Measurements from ENCODE around the gene RBM17. TPM values are rescaled to one million over a fixed set of nuclear protein-coding genes. Genes with fewer than 3 reads are reported as not detected.
"Not testable (repeated sequence)": the region's sequence is repeated elsewhere in the genome, so short reads cannot be mapped to it uniquely, and the experiment has no call there.

RBM17 gene
- total RNA-seq, 1 experiment from 2014 or later: 18.5 TPM

DNA sequence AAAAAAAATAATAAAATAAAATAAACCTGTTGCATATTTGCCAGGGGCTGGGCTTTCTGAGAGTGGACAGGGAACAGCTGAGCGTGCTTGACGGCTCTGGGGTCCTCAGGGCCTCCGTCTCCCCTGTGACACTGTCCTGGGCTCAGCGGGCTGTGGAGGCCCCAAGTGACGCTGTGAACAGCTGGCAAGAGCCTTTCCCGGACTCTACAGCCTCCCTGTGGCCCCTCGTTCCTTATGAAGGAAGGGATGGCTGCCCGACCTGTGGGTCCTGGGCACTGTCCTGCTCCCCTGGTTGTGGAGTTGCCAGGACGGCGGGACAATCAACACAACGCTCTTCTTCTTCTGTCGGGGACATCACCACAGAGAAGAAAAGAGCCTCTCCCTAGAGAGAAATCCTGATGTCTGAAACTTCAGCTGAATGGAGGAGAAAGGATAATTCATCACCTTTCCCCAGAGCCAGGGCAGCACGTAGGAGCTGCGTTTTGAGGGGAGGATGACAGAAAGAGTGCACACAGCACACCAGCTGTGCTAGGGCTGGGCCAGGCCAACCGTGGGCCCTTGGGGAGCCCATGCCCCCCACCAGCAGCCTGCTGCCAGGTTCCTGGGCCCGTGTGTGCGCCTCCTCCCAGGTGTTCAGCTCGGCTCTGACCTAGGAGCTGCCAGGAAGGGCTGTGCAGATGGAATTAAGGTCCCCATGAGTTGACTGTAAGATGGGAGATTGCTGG lies 45.4 kb downstream of the RBM17 start:
- DNase-seq (ENCODE audit: low spot score): no peak

DNA sequence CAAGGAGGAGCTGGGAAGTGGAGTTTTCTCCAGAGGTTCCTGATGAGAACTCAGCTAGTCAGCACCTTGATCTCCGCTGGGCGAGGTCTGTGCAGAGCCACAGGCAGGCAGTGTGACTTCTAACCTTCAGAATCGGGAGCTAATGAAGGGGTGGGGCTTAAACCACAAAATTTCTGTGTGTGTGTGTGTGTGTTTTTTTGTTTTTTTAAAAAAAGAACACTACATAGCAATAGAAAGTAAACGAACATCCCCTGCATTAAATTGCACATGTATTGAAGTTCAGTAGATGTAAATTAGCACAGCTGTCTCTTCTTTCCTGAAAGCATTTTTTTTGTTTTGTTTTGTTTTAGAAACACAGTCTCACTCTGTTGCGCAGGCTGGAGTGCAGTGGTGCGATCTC lies 46.2 kb downstream of the RBM17 start:
- DNase-seq (ENCODE audit: low spot score): no peak

DNA sequence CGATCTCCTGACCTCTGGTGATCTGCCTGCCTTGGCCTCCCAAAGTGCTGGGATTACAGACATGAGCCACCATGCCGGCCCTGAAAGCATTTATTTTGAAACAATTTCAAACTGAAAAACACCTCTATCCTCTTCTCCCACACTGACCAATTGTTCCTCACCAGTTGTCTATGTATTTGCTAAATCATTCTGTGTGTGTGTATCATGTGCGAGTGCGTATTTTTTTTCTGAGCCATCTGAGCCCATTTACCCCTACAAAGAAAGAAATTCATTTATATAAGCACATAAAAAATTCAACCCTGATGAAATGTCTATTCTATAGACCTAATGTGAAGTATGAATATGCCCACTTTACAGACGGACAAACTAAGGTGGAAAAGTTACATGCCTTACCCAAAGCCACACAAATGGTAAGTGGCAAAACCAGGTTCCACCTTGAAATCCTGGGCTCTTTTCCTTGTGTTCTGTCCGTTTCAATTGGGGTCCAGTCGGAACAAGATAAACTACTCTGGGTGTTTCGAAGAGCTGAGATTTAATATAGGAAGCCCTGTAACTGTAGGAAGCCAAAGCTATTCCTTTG lies 46.8 kb downstream of the RBM17 start:
- no peak for DNase-seq (ENCODE audit: low spot score)

DNA sequence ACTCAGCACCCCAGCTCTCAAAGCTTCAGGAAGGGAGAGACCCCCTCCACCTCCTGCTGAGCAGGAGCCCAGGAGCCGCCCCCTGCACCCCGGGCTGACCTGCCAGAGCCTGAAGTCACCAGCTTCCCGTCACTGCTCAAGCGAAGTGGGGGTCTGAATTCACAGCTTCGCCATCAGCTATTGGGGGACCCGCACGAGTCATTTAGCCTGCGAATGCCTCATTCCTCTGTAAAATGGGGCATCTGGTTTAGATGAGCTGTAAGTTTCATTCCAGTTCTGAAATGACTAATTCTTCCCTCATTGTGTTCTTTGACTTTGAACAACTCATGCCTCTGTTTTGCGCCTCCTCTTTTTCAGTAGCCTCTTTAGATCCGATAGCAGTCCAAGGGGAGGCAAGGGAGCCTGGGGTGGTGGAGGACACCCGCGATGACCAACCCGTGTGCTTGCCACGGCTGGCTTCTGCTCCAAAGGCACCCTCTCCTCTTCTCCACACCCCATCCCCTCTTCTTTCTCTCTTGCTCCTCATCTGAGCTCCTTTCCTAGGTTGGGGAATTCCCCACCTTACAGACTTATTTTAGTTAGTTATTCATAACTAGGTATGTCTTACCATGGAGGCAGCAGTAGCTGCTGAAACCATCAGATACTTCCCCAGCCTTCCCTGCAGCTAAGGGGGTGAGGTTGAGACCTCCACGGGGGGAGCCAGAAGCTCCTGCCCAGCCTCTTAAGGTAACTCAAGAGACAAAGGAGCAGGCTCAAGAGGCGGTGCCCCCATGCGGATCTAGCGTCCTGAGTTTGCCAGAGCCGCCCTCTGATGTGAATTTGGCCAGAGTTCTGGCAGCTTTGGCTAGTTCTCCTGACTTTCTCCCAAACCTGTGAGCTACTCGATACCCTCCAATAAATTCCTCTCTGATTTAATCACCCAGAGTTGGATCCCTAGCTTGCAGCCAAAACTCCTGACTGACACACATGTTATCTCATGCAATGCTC lies 47.7 kb downstream of the RBM17 start:
- DNase-seq (ENCODE audit: low spot score): no peak

DNA sequence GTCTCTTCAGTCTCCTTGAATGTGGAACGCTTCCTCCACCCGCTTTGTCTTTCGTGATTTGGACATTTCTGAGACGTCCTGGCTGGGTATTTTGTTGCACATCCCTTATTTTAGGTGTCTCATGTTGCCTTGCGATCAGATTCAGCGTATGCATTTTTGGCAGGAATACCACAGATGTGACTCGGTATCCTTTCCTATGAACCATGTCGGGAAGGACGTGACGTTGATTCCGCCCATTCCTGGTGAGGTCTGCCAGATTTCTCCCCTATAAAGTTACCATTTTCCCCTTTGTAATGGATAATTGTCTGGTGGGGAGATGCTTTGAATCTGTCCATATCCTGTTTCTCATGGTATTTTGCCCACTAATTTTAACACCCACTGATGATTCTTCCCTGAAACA lies 49.6 kb downstream of the RBM17 start:
- DNase-seq (ENCODE audit: low spot score): no peak

DNA sequence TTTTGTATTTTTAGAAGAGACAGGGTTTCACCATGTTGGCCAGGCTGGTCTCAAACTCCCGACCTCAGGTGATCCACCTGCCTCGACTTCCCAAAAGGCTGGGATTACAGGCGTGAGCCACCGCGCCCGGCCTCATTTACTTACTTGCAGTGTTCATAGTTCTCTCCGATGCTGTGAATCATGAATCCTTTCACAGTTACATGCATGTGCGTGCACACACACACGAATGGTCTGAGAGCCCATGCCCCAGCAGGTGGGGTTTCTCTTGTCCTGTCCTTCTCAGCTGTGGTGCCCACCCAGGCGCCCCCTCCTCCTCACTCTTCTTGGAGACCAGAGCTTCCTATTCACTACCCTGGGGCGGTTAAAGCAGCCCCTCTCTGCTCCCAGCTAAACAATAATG lies 50.6 kb downstream of the RBM17 start:
- no peak for DNase-seq (ENCODE audit: low spot score)

DNA sequence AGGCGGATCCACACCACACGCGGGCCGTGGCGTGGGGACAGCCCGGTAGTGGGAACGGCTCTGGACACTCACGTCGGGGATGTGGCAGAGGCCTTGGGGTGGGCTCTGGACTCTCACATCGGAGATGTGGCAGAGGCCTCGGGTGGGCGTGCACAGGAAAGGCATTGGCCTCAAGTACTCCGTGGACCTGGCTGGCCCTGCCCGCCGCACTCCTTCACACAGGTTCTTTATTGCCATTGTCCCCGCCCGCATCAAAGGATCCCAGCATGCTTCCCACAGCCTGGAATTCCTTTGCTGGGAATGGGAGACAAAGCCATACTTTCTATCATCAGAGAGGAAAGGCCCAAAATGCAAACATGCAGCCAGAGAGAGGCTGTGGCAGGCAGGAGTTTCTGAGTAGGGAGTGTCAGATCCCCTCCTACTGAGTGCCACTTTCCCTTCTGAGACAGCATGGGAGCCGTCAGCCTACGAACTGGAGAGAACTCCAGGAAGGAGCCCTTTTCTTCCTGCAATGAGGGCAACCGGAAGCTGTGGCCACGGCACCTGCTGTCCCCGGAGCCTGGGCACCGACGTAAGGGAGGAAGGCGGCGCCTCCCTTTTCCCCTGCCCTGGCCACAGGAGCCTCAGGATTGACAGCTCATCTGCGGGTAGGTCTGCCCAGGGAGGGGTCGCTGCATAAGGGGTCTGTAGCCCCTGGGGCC lies 51.5 kb downstream of the RBM17 start:
- no peak for DNase-seq (ENCODE audit: low spot score)

DNA sequence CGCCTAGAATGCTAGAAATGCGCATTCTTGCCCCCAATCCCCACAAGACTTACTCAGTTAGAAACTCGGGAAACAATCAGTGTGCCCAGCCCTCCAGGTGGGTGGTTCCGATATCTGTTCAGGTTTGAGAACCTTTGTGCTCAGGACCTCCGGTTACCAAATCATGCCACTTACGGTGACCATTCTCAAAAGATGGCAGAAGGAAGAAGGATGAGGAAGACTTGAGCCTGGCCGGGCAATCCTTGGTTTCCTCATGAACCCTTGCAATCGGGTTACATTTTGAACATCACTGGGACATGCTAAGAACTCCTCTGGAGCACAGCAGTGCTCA lies 52.1 kb downstream of the RBM17 start:
- no peak for DNase-seq (ENCODE audit: low spot score)

DNA sequence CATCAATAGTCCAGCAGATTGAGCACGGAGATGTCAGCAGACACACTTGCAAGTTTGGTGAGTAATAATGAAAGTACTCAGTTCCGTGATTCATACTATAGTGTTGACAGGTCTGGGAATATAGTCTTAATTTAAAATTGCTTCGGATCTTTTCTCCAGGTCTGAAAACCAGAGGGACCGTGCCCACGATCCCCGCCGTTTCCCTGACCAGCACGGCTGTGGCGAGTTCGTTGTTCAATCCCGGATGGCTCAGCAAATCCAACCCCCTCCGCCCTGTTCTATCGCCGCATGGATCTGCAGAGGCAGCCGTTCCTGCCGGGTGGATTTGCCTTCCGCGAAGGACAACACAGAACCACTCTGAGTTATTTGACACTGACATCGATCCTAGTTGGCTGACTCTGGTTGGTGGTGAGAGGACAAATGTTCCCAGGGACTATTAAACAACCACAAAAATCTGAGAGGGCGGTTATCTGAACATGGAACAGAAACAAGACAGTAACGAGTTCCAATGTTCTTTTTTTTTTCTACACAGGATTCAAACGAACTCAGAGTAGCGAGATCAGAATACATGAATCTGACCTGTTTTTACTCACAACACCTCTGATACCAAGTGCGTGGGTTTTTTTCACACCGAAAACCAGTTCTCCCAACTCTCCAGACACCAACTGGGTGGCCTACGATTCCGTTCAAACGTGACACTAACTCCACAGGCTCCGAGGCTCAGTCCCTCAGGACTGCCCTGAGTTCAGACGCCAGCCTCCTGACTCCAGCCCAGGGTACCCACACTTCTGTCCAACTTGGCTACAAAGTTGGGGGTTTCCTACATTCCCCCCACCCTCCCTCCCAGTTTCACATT lies 52.7 kb downstream of the RBM17 start:
- DNase-seq (ENCODE audit: low spot score): peak; percentile 48

DNA sequence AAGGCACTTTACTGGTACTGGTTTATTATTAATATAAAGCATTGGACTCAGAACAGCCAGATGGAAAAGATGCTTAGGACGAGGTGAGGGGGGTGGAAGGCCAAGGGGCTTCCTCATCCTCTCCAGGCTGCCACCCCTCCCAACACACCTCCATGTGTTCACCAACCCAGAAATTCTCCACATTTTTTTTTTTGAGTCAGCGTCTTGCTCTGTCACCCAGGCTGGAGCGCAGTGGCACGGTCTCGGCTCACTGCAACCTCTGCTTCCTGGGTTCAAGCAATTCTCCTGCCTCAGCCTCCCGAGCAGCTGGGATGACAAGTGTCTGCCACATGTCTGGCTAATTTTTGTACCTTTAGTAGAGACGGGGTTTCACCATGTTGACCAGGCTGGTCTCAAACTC lies 53.4 kb downstream of the RBM17 start:
- DNase-seq (ENCODE audit: low spot score): not testable (repeated sequence)

DNA sequence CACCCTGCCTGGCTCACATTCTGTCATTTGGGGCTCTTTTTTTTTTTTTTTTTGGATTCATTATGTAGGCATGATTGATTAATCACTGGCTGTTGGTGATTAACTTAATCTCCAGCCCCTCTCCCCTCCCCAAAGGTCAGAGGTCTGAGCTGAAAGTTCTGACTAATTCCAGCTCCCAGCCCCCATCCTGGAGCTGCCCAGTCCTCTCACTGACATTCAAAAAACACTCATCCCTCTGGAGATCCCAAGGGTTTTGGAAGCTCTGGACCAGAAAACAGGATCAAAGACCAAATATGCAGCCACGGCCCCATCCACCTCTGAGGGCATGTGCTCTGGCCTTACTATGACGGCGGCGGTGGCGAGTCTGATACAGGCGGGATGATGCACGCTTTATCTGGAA lies 53.8 kb downstream of the RBM17 start:
- DNase-seq (ENCODE audit: low spot score): no peak

DNA sequence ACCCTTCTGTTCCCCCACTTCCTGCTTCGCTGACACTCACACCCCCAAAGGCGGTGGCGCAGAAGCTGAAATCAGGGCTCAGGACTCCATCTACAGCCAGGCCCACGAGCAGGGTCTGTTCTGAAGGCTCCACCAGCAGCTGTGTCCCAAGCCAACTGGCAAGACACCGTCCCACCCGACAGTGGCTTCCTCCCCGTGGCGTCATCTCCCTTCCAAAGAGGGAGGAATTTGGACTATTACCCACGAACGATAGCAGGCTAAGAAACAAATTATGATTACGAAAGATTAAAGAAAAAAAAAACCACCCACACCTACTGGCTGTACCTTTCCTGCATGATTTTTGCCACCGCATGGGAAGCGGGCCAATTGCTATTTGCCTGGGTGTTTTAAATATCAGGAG lies 54.3 kb downstream of the RBM17 start:
- no peak for DNase-seq (ENCODE audit: low spot score)

DNA sequence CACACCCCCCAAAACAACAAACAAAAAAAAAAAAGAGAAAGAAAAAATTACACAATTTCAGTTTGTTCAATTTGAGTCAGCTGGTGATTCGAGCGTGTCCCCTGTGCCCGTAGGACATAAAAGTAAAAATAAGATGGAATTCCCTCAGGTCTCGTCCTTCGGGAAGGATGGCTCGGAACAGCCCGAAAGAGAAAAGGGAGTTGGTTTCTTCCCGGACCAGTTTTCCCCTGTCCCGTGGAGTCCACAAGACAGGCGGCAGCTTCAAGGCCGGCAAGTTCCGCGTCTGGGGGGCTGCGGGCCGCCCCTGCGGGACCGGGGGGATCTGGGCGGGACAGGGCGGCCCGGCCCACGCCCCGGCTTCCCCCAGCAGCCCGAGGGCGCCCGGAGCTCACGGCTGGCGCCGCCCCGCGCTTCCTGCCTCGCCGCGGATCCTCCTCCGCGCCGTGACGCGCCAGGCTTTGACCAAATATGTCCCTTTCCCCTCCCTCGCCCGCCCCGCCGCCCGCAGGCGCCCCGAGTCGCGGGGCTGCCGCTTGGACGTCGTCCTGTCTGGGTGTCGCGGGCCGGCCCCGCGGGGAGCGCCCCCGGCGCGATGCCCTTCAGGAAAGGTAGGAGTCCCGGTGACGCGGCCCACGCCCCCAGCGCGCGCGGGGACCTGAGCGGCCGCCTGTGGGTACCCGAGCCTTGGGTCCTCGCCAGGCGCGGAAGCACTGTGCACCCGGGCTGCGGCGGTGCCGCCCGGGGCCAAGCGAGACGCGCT lies 55.8 kb downstream of the RBM17 start:
- peak; percentile 70 for DNase-seq (ENCODE audit: low spot score)

DNA sequence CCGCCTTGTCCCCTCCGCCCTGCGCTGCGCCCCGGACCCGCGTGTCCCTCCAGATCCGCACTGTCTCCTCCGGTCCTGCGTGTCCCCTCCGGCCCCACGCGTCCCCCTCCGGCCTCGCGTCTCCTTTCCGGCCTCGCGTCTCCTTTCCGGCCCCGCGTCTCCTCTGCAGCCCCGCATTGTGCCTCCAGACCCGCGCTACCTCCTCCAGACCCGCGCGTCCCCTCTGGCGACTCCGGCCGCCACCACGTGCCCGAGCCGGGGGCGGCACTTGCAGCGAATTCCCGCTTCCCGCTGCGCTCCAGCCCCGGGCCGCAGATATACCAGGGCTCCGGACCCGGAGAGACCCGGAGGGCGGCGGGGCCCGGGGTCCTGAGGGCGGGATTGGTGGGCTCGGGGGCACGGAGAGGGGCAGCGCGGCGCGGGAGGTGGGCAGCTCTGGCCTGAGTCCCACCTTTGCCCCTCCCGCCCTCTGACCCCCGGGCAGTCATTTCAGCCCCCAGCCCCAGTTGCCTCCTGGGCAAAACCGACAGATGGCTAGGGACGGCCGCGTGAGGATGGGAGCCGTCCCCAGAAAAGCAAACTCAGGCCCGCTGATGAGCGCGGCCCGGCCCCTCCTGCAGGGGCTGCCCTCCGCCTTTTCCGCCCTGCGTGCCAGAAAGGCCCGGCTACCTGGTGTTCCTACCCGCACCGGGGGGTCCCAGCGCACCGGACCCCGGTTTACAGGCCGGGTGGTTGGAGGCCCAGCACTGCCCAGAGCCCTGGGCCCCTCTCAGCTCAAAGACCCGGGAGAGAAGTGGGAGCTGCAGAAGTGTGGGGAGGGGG lies 56.5 kb downstream of the RBM17 start:
- no peak for DNase-seq (ENCODE audit: low spot score)

DNA sequence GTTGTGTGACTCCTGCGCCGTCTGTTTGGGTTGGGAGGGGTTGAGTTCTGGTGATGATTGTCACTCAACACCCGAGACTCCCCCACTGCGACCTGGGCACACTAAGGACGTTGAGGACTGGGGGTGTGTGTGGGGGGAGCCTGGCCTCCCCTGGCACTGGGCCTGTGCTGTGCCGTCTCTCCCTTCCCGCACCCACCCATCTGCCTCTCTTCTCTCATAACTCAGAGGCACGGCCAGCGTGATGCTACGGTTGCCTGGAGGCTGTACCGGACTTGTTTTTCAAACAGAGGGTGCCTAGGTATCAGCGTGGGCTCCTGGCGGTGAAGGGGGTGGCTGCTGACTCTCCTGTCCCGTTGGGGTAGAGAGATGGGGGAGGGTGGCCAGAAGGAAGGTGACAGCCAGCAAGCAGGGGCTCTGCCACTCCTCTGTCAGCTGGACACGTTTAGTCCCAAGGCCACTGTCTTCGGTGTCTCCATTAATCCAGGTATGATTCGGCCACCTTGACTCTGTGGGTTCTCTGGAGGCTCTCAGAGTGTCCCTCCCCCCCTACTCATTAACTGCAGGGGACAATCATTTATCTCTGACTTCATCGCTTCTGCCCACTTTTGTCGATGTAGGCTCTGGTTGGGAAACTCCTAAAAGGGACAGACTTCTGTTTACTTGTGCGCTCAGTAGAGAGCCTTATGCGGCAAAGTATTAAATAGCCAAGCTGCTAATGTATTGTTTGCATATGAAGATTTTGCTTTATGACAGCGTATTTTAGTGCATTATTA lies 57.4 kb downstream of the RBM17 start:
- no peak for DNase-seq (ENCODE audit: low spot score)

DNA sequence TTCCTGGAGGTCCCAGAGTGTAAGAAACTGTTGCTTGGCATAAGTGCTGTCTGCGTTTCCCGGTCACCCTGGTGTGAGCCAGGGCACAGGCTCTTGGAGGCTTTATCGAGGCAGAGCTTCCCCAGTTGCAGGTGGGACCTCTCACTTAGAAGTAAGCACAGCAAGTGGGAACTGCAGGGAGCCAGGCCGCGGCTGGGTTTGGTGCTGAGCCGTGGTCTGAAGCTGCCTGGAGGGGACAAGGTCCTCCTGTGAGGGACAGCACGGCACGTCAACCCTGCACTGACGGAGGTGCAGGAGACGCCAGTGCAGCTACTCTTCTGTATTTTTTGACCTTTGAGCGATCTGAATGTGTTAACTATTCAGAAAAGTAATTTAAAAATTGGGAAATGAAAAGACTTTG lies 58.1 kb downstream of the RBM17 start:
- no peak for DNase-seq (ENCODE audit: low spot score)

DNA sequence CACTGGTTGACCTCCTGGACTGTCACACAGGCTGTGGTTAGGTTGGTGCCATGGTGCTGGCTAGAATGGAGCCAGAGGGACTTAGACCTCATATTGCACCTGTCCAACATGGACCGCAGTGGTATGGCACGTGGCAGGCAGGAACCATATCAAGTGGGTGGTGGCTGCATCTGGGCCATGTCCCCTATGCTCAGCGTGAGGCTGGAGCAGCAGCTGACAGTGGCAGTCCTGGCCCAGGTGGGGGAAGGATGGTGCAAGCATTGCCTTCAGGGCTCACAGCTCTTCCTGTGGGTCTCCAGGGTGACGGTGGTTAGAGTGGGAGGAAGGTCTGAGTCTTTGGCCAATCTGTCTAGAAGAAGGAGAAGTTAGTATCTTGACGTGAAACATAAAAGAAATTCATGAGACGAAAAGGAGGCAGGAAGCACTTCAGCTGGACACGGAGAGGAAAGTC lies 59.4 kb downstream of the RBM17 start:
- no peak for DNase-seq (ENCODE audit: low spot score)

DNA sequence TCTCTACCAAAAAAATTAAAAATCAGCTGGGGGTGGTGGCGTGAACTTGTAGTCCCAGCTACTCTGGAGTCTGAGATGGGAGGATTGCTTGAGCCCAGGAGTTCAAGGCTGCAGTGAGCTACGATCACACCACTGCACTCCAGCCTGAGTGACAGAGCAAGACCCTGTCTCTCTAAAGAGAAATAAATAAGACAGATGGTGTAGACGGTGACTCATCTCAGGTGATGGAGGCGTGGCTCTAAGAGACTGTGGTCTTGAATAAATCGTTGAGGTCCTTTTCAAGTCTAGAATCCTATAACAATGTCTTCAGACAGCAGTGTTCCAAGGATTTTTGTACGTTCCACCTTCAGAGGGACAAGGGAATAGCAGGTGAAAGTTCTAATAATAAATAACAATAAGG lies 60.1 kb downstream of the RBM17 start:
- no peak for DNase-seq (ENCODE audit: low spot score)
